HG03045 (cell line): ENCODE measurements around the gene ATP2B2.

Source experiments
- ATAC-seq: cut with Tn5 transposase; IDR thresholded peaks from one replicate; pipeline ENCODE4 v1.9.1; 2021; ENCODE audit warnings: mild to moderate bottlenecking, moderate library complexity; ENCODE audit not compliant: unreplicated experiment

ATP2B2 gene

GRCh38 chr3:10511809-10512494, 6.6 kb upstream of the ATP2B2 start:
- ATAC-seq = no peak

GRCh38 chr3:10510743-10511432, 5.5 kb upstream of the ATP2B2 start:
- no peak for ATAC-seq

- no peak for ATAC-seq
Observed at GRCh38 chr3:10510086-10510742, 4.8 kb upstream of the ATP2B2 start.

GRCh38 chr3:10509325-10509724, 3.9 kb upstream of the ATP2B2 start:
- no peak for ATAC-seq

GRCh38 chr3:10508619-10509260, 3.4 kb upstream of the ATP2B2 start:
- ATAC-seq = no peak

- ATAC-seq = no peak
Observed at GRCh38 chr3:10508235-10508618, 2.8 kb upstream of the ATP2B2 start.

- no peak for ATAC-seq
Observed at GRCh38 chr3:10507331-10507730, 1.9 kb upstream of the ATP2B2 start.

- ATAC-seq = no peak
Observed at GRCh38 chr3:10506696-10507095, 1.3 kb upstream of the ATP2B2 start.

GRCh38 chr3:10505791-10506585, 602 bp upstream of the ATP2B2 start:
- no peak for ATAC-seq

GRCh38 chr3:10504171-10505049, 976 bp downstream of the ATP2B2 start:
- ATAC-seq = no peak

GRCh38 chr3:10503217-10503796, 2.1 kb downstream of the ATP2B2 start:
- ATAC-seq = no peak

- ATAC-seq = no peak
Observed at GRCh38 chr3:10502185-10502880, 3.1 kb downstream of the ATP2B2 start.

GRCh38 chr3:10501664-10502052, 3.7 kb downstream of the ATP2B2 start:
- ATAC-seq = no peak

- ATAC-seq = no peak
Observed at GRCh38 chr3:10500717-10501663, 4.4 kb downstream of the ATP2B2 start.

GRCh38 chr3:10498271-10498670, 7.1 kb downstream of the ATP2B2 start:
- no peak for ATAC-seq

GRCh38 chr3:10497439-10497838, 7.9 kb downstream of the ATP2B2 start:
- ATAC-seq = no peak

- no peak for ATAC-seq
Observed at GRCh38 chr3:10496121-10496863, 9.1 kb downstream of the ATP2B2 start.
